ENCODE measurements around the gene SFMBT2.

The SFMBT2 gene

GRCh38 chr10:7424919-7425318, 14.1 kb upstream of the SFMBT2 start:
- DNase-seq, result no peak

- no peak for DNase-seq
Measured at GRCh38 chr10:7424315-7424714, 13.5 kb upstream of the SFMBT2 start.

- DNase-seq, result no peak
Measured at GRCh38 chr10:7423521-7423920, 12.7 kb upstream of the SFMBT2 start.

GRCh38 chr10:7421526-7421925, 10.7 kb upstream of the SFMBT2 start:
- DNase-seq, result no peak

GRCh38 chr10:7419998-7420397, 9.2 kb upstream of the SFMBT2 start:
- no peak for DNase-seq

- DNase-seq, result no peak
Measured at GRCh38 chr10:7417807-7418206, 7.0 kb upstream of the SFMBT2 start.

- DNase-seq, result no peak
Measured at GRCh38 chr10:7417103-7417623, 6.3 kb upstream of the SFMBT2 start.

- no peak for DNase-seq
Measured at GRCh38 chr10:7414766-7415165, 3.9 kb upstream of the SFMBT2 start.

- DNase-seq, result no peak
Measured at GRCh38 chr10:7412928-7413282, 2.1 kb upstream of the SFMBT2 start.

GRCh38 chr10:7412237-7412927, 1.5 kb upstream of the SFMBT2 start:
- DNase-seq, result no peak

- no peak for DNase-seq
Measured at GRCh38 chr10:7411671-7412128, 866 bp upstream of the SFMBT2 start.

- no peak for DNase-seq
Measured at GRCh38 chr10:7410301-7410861, 453 bp downstream of the SFMBT2 start.

GRCh38 chr10:7409732-7410168, 1.1 kb downstream of the SFMBT2 start:
- DNase-seq, result no peak

- no peak for DNase-seq
Measured at GRCh38 chr10:7409045-7409731, 1.6 kb downstream of the SFMBT2 start.

- no peak for DNase-seq
Measured at GRCh38 chr10:7408291-7409044, 2.4 kb downstream of the SFMBT2 start.

- no peak for DNase-seq
Measured at GRCh38 chr10:7407368-7408290, 3.2 kb downstream of the SFMBT2 start.

- no peak for DNase-seq
Measured at GRCh38 chr10:7406712-7407333, 4.0 kb downstream of the SFMBT2 start.

GRCh38 chr10:7405637-7406036, 5.2 kb downstream of the SFMBT2 start:
- no peak for DNase-seq

GRCh38 chr10:7403620-7404019, 7.2 kb downstream of the SFMBT2 start:
- no peak for DNase-seq

- DNase-seq, result no peak
Measured at GRCh38 chr10:7401782-7402181, 9.1 kb downstream of the SFMBT2 start.

GRCh38 chr10:7401156-7401555, 9.7 kb downstream of the SFMBT2 start:
- DNase-seq, result no peak

Measured in NCI-H1694 (cell line).